CD4-positive, alpha-beta memory T cell (primary cell): ENCODE results near the gene CTDSPL. TPM values are rescaled to one million over a fixed set of nuclear protein-coding genes. Genes with fewer than 3 reads are reported as not detected.
A peak's percentile ranks its signal among the peaks of the same experiment; 100 is the strongest.
"Not testable (repeated sequence)": the region's sequence is repeated elsewhere in the genome, so short reads cannot be mapped to it uniquely, and the experiment has no call there.

Experiments used
- CTCF ChIA-PET: fragments of 350-600 bp; sonication (Branson Sonifier 250); formaldehyde crosslinking; loops from one replicate; lab custom pipeline; 2021; ENCODE audit warnings: inconsistent platforms; ENCODE audit not compliant: partially characterized antibody; lab: Charles Lee
- POLR2A ChIA-PET: fragments of 350-600 bp; sonication (Branson Sonifier 250); formaldehyde crosslinking; loops from one replicate; lab custom pipeline; 2021; ENCODE audit not compliant: partially characterized antibody; lab: Charles Lee
- DNase-seq, 5 donors: peaks; one replicate each; pipeline versions ENCODE4 v3.0.0 to v3.0.0-alpha.2; 2020 to 2022; ENCODE audit warnings: mixed read lengths in 1 of 5
- H3K27ac ChIP-seq: one replicate; pipeline ENCODE4 v1.7.0; 2013; ENCODE audit warnings: low read depth, low read length
- H3K27me3 ChIP-seq: 2 replicates; pipeline ENCODE4 v1.7.0; 2013; ENCODE audit warnings: mild to moderate bottlenecking, low read length, moderate library complexity; ENCODE audit not compliant: insufficient read depth
- H3K36me3 ChIP-seq: 2 replicates; pipeline ENCODE4 v1.7.0; 2013; ENCODE audit warnings: mild to moderate bottlenecking, low read length, moderate library complexity; ENCODE audit not compliant: insufficient read depth
- H3K4me1 ChIP-seq: 2 replicates; pipeline ENCODE4 v1.7.0; 2013; ENCODE audit warnings: mild to moderate bottlenecking, low read length, moderate library complexity; ENCODE audit not compliant: insufficient read depth
- H3K4me3 ChIP-seq, 2 donors: one replicate each; pipeline ENCODE4 v1.7.0; 2013; ENCODE audit warnings: low read length in 2 of 2, mild to moderate bottlenecking in 1 of 2
- H3K9me3 ChIP-seq, 2 donors: one replicate each; pipeline ENCODE4 v1.7.0; 2013; ENCODE audit warnings: low read length in 2 of 2, control low read depth in 1 of 2; ENCODE audit not compliant: control insufficient read depth in 1 of 2
- H3K27ac Mint-ChIP-seq, 7 donors: one replicate each; pipeline ENCODE4 v1.8.0; 2020 to 2021; ENCODE audit warnings: mixed read lengths in 7 of 7, mild to moderate bottlenecking in 6 of 7, inconsistent platforms in 3 of 7, moderate library complexity in 3 of 7
- H3K27me3 Mint-ChIP-seq, 2 donors: one replicate each; pipeline ENCODE4 v1.8.0; 2020 to 2021; ENCODE audit warnings: mixed read lengths in 2 of 2
- H3K36me3 Mint-ChIP-seq, 2 donors: one replicate each; pipeline ENCODE4 v1.8.0; 2020 to 2021; ENCODE audit warnings: mixed read lengths in 2 of 2, inconsistent platforms in 1 of 2, mild to moderate bottlenecking in 1 of 2
- H3K4me1 Mint-ChIP-seq, 4 donors: one replicate each; pipeline ENCODE4 v1.8.0; 2020 to 2021; ENCODE audit warnings: mixed read lengths in 4 of 4, mild to moderate bottlenecking in 1 of 4
- H3K4me3 Mint-ChIP-seq, 8 donors: one replicate each; pipeline ENCODE4 v1.8.0; 2020 to 2021; ENCODE audit warnings: mixed read lengths in 8 of 8, mild to moderate bottlenecking in 7 of 8, moderate library complexity in 6 of 8, inconsistent platforms in 3 of 8
- H3K9me3 Mint-ChIP-seq, 8 donors: one replicate each; pipeline ENCODE4 v1.8.0; 2020 to 2021; ENCODE audit warnings: mixed read lengths in 8 of 8, mild to moderate bottlenecking in 5 of 8, inconsistent platforms in 3 of 8, moderate library complexity in 1 of 8
- intact Hi-C: fragments of 100-400 bp; cut with micrococcal nuclease; formaldehyde crosslinking; loops from one replicate; pipeline ENCODE4 v1.15.1; 2023
- polyA plus RNA-seq, 2 donors: library from polyadenylated mRNA; unstranded; fragments of 300-500 nt; fragmentation: Illumina TruSeq; gene quantifications; one replicate each; pipeline ENCODE4 v1.2.3, GENCODE V29; 2021
- total RNA-seq, 2 experiments: library from RNA; stranded (reverse); gene quantifications; one replicate each; pipeline ENCODE4 v1.2.3, GENCODE V29; 2021

CTDSPL gene
- total RNA-seq (under 1 TPM; 0.61 to 0.73 TPM), polyA plus RNA-seq (under 1 TPM in 1 of 2 donors, not detected in 1; 0.08 TPM)

- Mint-ChIP-seq H3K4me1 (peaks cover 10 to 23% (median 16%) of the 10 kb centered on the region in 4 donors), H3K4me3 (peak within 1 kb of the TSS; percentile 85 to 90 (median 88)), H3K27me3 (peaks cover 7 to 24% of the 10 kb centered on the region in 2 donors), H3K36me3 (no peaks in the 10 kb centered on the region), H3K27ac (peak within 1 kb of the TSS in 6 of 7 donors; percentile 58 to 82 (median 75)), H3K9me3 (no peaks in the 10 kb centered on the region)
- Histone ChIP-seq H3K4me3 (peak within 1 kb of the TSS; percentile 42 to 55), H3K27me3 (no peaks in the 10 kb centered on the region), H3K36me3 (no peaks in the 10 kb centered on the region), H3K9me3 (no peaks in the 10 kb centered on the region), H3K4me1 (peaks cover 13% of the 10 kb centered on the region), H3K27ac (no peak within 1 kb of the TSS)
- intact Hi-C loops, result no loop called here
- DNase-seq, result peak in 2 of 5 donors; percentile 9 to 14
- ChIA-PET CTCF (no interaction called here), POLR2A (no interaction called here)
Observed at GRCh38 chr3:37861620-37862041, at the start of gene CTDSPL. Gene CTDSPL (plus strand): TSS chr3:37861880. CDS start chr3:37862200, 320 bp downstream.

- peaks cover 1 to 7% of the 10 kb centered on the region in 2 donors for H3K27me3 Mint-ChIP-seq
- no peaks in the 10 kb centered on the region for H3K36me3 Mint-ChIP-seq
- intact Hi-C loops, result no loop called here
- no peaks in the 10 kb centered on the region for H3K9me3 Mint-ChIP-seq
- H3K4me1 ChIP-seq, result no peaks in the 10 kb centered on the region
- H3K4me3 ChIP-seq, result no peak overlapping the region
- CTCF ChIA-PET, result no interaction called here
- no peak for DNase-seq
- no peaks in the 10 kb centered on the region for H3K4me1 Mint-ChIP-seq
- no peaks in the 10 kb centered on the region for H3K9me3 ChIP-seq
- H3K27ac Mint-ChIP-seq, result no peak overlapping the region
- H3K27ac ChIP-seq, result no peak overlapping the region
- H3K4me3 Mint-ChIP-seq, result no peak overlapping the region
- POLR2A ChIA-PET, result no interaction called here
- no peaks in the 10 kb centered on the region for H3K36me3 ChIP-seq
- no peaks in the 10 kb centered on the region for H3K27me3 ChIP-seq
Observed at GRCh38 chr3:37812499-37812896, 49.2 kb upstream of the CTDSPL start.

GRCh38 chr3:37813403-37813802, 48.3 kb upstream of the CTDSPL start:
- Mint-ChIP-seq H3K27me3 (peaks cover 0 to 7% of the 10 kb centered on the region in 2 donors), H3K4me3 (no peak overlapping the region), H3K9me3 (no peaks in the 10 kb centered on the region), H3K27ac (no peak overlapping the region), H3K4me1 (no peaks in the 10 kb centered on the region), H3K36me3 (no peaks in the 10 kb centered on the region)
- POLR2A ChIA-PET, result no interaction called here
- Histone ChIP-seq H3K4me3 (no peak overlapping the region), H3K27ac (no peak overlapping the region), H3K4me1 (no peaks in the 10 kb centered on the region), H3K36me3 (no peaks in the 10 kb centered on the region), H3K9me3 (no peaks in the 10 kb centered on the region), H3K27me3 (no peaks in the 10 kb centered on the region)
- DNase-seq, result no peak
- intact Hi-C loops, result no loop called here
- CTCF ChIA-PET, result interaction anchor here (1.7 kb wide), 1 partner anchor 67 kb away, joined by 3 read pairs; no protein-coding TSS in a partner anchor

- H3K4me3 Mint-ChIP-seq, result no peak overlapping the region
- POLR2A ChIA-PET, result no interaction called here
- H3K9me3 Mint-ChIP-seq, result no peaks in the 10 kb centered on the region
- H3K9me3 ChIP-seq, result no peaks in the 10 kb centered on the region
- DNase-seq, result no peak
- H3K27ac ChIP-seq, result no peak overlapping the region
- no peaks in the 10 kb centered on the region for H3K27me3 ChIP-seq
- intact Hi-C loops, result no loop called here
- H3K4me3 ChIP-seq, result no peak overlapping the region
- H3K36me3 ChIP-seq, result no peaks in the 10 kb centered on the region
- CTCF ChIA-PET, result interaction anchor here (1.7 kb wide), 1 partner anchor 68 kb away, joined by 3 read pairs; no protein-coding TSS in a partner anchor
- peaks cover 0 to 5% of the 10 kb centered on the region in 2 donors for H3K27me3 Mint-ChIP-seq
- no peaks in the 10 kb centered on the region for H3K4me1 Mint-ChIP-seq
- no peak overlapping the region for H3K27ac Mint-ChIP-seq
- H3K4me1 ChIP-seq, result no peaks in the 10 kb centered on the region
- no peaks in the 10 kb centered on the region for H3K36me3 Mint-ChIP-seq
Observed at GRCh38 chr3:37814547-37814946, 47.1 kb upstream of the CTDSPL start.

- H3K27ac ChIP-seq, H3K36me3 ChIP-seq, intact Hi-C loops, DNase-seq, POLR2A ChIA-PET, H3K9me3 Mint-ChIP-seq, H3K36me3 Mint-ChIP-seq, H3K4me1 ChIP-seq, H3K27ac Mint-ChIP-seq, CTCF ChIA-PET, H3K27me3 Mint-ChIP-seq, H3K4me3 Mint-ChIP-seq, H3K9me3 ChIP-seq, H3K4me1 Mint-ChIP-seq, H3K4me3 ChIP-seq, H3K27me3 ChIP-seq: not testable (repeated sequence)
Observed at GRCh38 chr3:37815156-37815555, 46.5 kb upstream of the CTDSPL start.

GRCh38 chr3:37816271-37816670, 45.4 kb upstream of the CTDSPL start:
- no peak for DNase-seq
- Mint-ChIP-seq H3K4me1 (no peaks in the 10 kb centered on the region), H3K36me3 (no peaks in the 10 kb centered on the region), H3K4me3 (no peak overlapping the region), H3K9me3 (no peaks in the 10 kb centered on the region), H3K27me3 (peaks cover 0 to 6% of the 10 kb centered on the region in 2 donors), H3K27ac (no peak overlapping the region)
- H3K4me3 ChIP-seq, result no peak overlapping the region
- no peaks in the 10 kb centered on the region for H3K9me3 ChIP-seq
- H3K4me1 ChIP-seq, result no peaks in the 10 kb centered on the region
- intact Hi-C loops, result no loop called here
- no peaks in the 10 kb centered on the region for H3K27me3 ChIP-seq
- ChIA-PET POLR2A (no interaction called here), CTCF (interaction anchor here (0.9 kb wide), 1 partner anchor 44 kb away, joined by 3 read pairs; no protein-coding TSS in a partner anchor)
- no peaks in the 10 kb centered on the region for H3K36me3 ChIP-seq
- H3K27ac ChIP-seq, result no peak overlapping the region

GRCh38 chr3:37819591-37819990, 42.1 kb upstream of the CTDSPL start:
- Mint-ChIP-seq H3K4me1 (no peaks in the 10 kb centered on the region), H3K36me3 (no peaks in the 10 kb centered on the region), H3K27ac (peak overlapping the region in 1 of 7 donors; percentile 42), H3K27me3 (peaks cover 0 to 4% of the 10 kb centered on the region in 2 donors), H3K9me3 (no peaks in the 10 kb centered on the region), H3K4me3 (no peak overlapping the region)
- intact Hi-C loops, result no loop called here
- ChIA-PET CTCF (no interaction called here), POLR2A (no interaction called here)
- Histone ChIP-seq H3K9me3 (no peaks in the 10 kb centered on the region), H3K4me3 (no peak overlapping the region), H3K27me3 (no peaks in the 10 kb centered on the region), H3K27ac (no peak overlapping the region), H3K4me1 (no peaks in the 10 kb centered on the region), H3K36me3 (no peaks in the 10 kb centered on the region)
- no peak for DNase-seq
